Liver (tissue), 9 donors: ENCODE measurements around the gene RTCB. TPM values are rescaled to one million over a fixed set of nuclear protein-coding genes. Genes with fewer than 3 reads are reported as not detected.

Experiments used
- DNase-seq: peaks from one replicate; pipeline ENCODE4 v3.0.0-alpha.2; 2017; ENCODE audit warnings: low spot score
- H3K27ac ChIP-seq, 2 donors: one replicate each; pipeline ENCODE4 v1.7.0; 2013; ENCODE audit warnings: inconsistent platforms in 2 of 2, low read length in 2 of 2, control low read depth in 1 of 2, low read depth in 1 of 2, mild to moderate bottlenecking in 1 of 2
- H3K27me3 ChIP-seq, 4 donors: one replicate each; pipeline versions ENCODE4 v1.6.1 to v1.7.0; 2013; ENCODE audit warnings: low read length in 3 of 4, inconsistent platforms in 1 of 4, mild to moderate bottlenecking in 1 of 4, moderate library complexity in 1 of 4; ENCODE audit not compliant: control insufficient read depth in 4 of 4, insufficient read depth in 4 of 4
- H3K36me3 ChIP-seq, 4 donors: one replicate each; pipeline versions ENCODE4 v1.6.1 to v1.7.0; 2013; ENCODE audit warnings: low read length in 3 of 4, mild to moderate bottlenecking in 3 of 4, low read depth in 1 of 4, moderate library complexity in 1 of 4; ENCODE audit not compliant: control insufficient read depth in 4 of 4, insufficient read depth in 3 of 4
- H3K4me1 ChIP-seq, 4 donors: one replicate each; pipeline versions ENCODE4 v1.6.1 to v1.7.0; 2013; ENCODE audit warnings: low read length in 3 of 4, mild to moderate bottlenecking in 3 of 4, moderate library complexity in 1 of 4; ENCODE audit not compliant: control insufficient read depth in 4 of 4, insufficient read depth in 4 of 4
- H3K4me3 ChIP-seq, 3 donors: one replicate each; pipeline versions ENCODE4 v1.6.1 to v1.7.0; 2013; ENCODE audit warnings: low read length in 3 of 3, control low read depth in 1 of 3, low read depth in 1 of 3, mild to moderate bottlenecking in 1 of 3
- H3K9ac ChIP-seq, 2 donors: one replicate each; pipeline ENCODE4 v1.7.0; 2013; ENCODE audit warnings: low read length in 2 of 2, mild to moderate bottlenecking in 2 of 2, moderate library complexity in 2 of 2, control low read depth in 1 of 2, low read depth in 1 of 2
- H3K9me3 ChIP-seq, 4 donors: one replicate each; pipeline versions ENCODE4 v1.6.1 to v1.7.0; 2013; ENCODE audit warnings: low read length in 3 of 4; ENCODE audit not compliant: control insufficient read depth in 4 of 4
- ATF3 ChIP-seq: IDR thresholded peaks from 2 replicates; pipeline ENCODE4 v1.6.1; 2016; ENCODE audit warnings: antibody characterized with exemption
- CTCF ChIP-seq: fragments of 150-350 bp; IDR thresholded peaks from 2 replicates; pipeline ENCODE4 v1.5.1; 2017; ENCODE audit warnings: improper control_type of control experiment, low read depth, low read length; ENCODE audit not compliant: missing input control
- FOXA1 ChIP-seq: IDR thresholded peaks from 2 replicates; pipeline ENCODE4 v1.6.1; 2016; ENCODE audit warnings: antibody characterized with exemption
- FOXA2 ChIP-seq: IDR thresholded peaks from 2 replicates; pipeline ENCODE4 v1.6.1; 2016; ENCODE audit warnings: antibody characterized with exemption
- GABPA ChIP-seq, 2 donors: IDR thresholded peaks in 1 of 2; conservative IDR thresholded peaks in 1 of 2; 2 replicates each; pipeline ENCODE4 v1.6.1; 2016; ENCODE audit warnings: antibody characterized with exemption in 2 of 2, mild to moderate bottlenecking in 1 of 2, moderate library complexity in 1 of 2
- HNF4G ChIP-seq: IDR thresholded peaks from 2 replicates; pipeline ENCODE4 v1.6.1; 2016; ENCODE audit warnings: antibody characterized with exemption
- JUND ChIP-seq, 2 donors: IDR thresholded peaks; 2 replicates each; pipeline ENCODE4 v1.6.1; 2016; ENCODE audit warnings: antibody characterized with exemption in 2 of 2
- MAX ChIP-seq: IDR thresholded peaks from 2 replicates; pipeline ENCODE4 v1.6.1; 2016; ENCODE audit warnings: antibody characterized with exemption
- NR2F2 ChIP-seq: IDR thresholded peaks from 2 replicates; pipeline ENCODE4 v1.6.1; 2016; ENCODE audit warnings: antibody characterized with exemption
- REST ChIP-seq: IDR thresholded peaks from 2 replicates; pipeline ENCODE4 v1.6.1; 2016; ENCODE audit warnings: antibody characterized with exemption, mild to moderate bottlenecking
- RXRA ChIP-seq, 2 donors: IDR thresholded peaks; 2 replicates each; pipeline ENCODE4 v1.6.1; 2017 to 2018; ENCODE audit warnings: antibody characterized with exemption in 2 of 2, mild to moderate bottlenecking in 1 of 2
- SP1 ChIP-seq: IDR thresholded peaks from 2 replicates; pipeline ENCODE4 v1.6.1; 2018; ENCODE audit warnings: antibody characterized with exemption, mild to moderate bottlenecking
- TAF1 ChIP-seq: conservative IDR thresholded peaks from 2 replicates; pipeline ENCODE4 v1.6.1; 2016; ENCODE audit warnings: antibody characterized with exemption, mild to moderate bottlenecking
- YY1 ChIP-seq: IDR thresholded peaks from 2 replicates; pipeline ENCODE4 v1.6.1; 2016; ENCODE audit warnings: antibody characterized with exemption, mild to moderate bottlenecking
- WGBS: extraction: QIAGEN DNeasy Blood & Tissue Kit; methylation state at CpG from one replicate; pipeline ENCODE4 v1.1.7; 2013; 5-methylcytosine and 5-hydroxymethylcytosine counted together
- polyA plus RNA-seq, 2 donors: library from polyadenylated mRNA; stranded (reverse) in 1 of 2; unstranded in 1 of 2; fragments of 200-250 nt in 1 of 2; fragments of >200 nt in 1 of 2; fragmentation: Nextera tagmentation in 1 of 2; extraction: Ambion mirVana in 1 of 2; gene quantifications; one replicate each; pipeline versions ENCODE4 v1.2.1 to v1.2.3, GENCODE V29; 2013 to 2015
- total RNA-seq, 2 donors: library from RNA; depleted of rRNA; stranded (reverse); fragments of >200 nt; gene quantifications; one replicate each; pipeline ENCODE4 v1.2.3, GENCODE V29; 2014
- donor health status: healthy.
- donor health status: healthy.
- donor health status: healthy.
- donor health status: healthy.
- donor health status: healthy.

Gene RTCB
- total and polyA plus RNA-seq, 4 donors, result 36.7 to 76.7 (median 46.3) TPM

GRCh38 chr22:32378707-32379272 is 33.3 kb downstream of the RTCB start (continued):
- TF ChIP-seq ATF3 (no peak), RXRA (IDR thresholded peaks at IDR 0.05) (no peak), NR2F2 (no peak)

GRCh38 chr22:32376681-32377080 is 35.4 kb downstream of the RTCB start:
- no peak for DNase-seq
- H3K27ac ChIP-seq, result no peak overlapping the region
- peaks cover 0 to 1% (median 0%) of the 10 kb centered on the region in 4 donors for H3K36me3 ChIP-seq
- no peaks in the 10 kb centered on the region for H3K27me3 ChIP-seq
- TF ChIP-seq MAX (no peak), ATF3 (no peak), FOXA1 (no peak), GABPA (IDR thresholded peaks at IDR 0.05 in 1 of 2, conservative IDR thresholded peaks at IDR 0.05 in 1 of 2) (no peak), SP1 (no peak), REST (no peak), CTCF (no peak), TAF1 (no peak), JUND (IDR thresholded peaks at IDR 0.05) (no peak), HNF4G (no peak), YY1 (no peak), FOXA2 (no peak)
- no peaks in the 10 kb centered on the region for H3K9me3 ChIP-seq
- no peaks in the 10 kb centered on the region for H3K4me1 ChIP-seq
- H3K4me3 ChIP-seq, result no peak overlapping the region
- WGBS, result 76% methylated on average over 5 of the region's 5 CpGs
- no peak overlapping the region for H3K9ac ChIP-seq

GRCh38 chr22:32375678-32376450 is 36.2 kb downstream of the RTCB start:
- Histone ChIP-seq H3K4me1 (no peaks in the 10 kb centered on the region), H3K27me3 (no peaks in the 10 kb centered on the region), H3K36me3 (peaks cover 0 to 1% (median 0%) of the 10 kb centered on the region in 4 donors), H3K4me3 (no peak overlapping the region), H3K9me3 (no peaks in the 10 kb centered on the region), H3K9ac (no peak overlapping the region), H3K27ac (no peak overlapping the region)
- 89% methylated on average over 7 of the region's 7 CpGs for WGBS
- DNase-seq, result no peak
- TF ChIP-seq ATF3 (no peak), JUND (IDR thresholded peaks at IDR 0.05) (no peak), MAX (no peak), REST (no peak), HNF4G (no peak), NR2F2 (no peak), RXRA (IDR thresholded peaks at IDR 0.05) (no peak), CTCF (no peak), FOXA1 (no peak), FOXA2 (no peak), SP1 (no peak)
